Transverse colon (tissue), 3 donors: ENCODE data around the gene DEUP1.

Experiments used
- POLR2A ChIP-seq: fragments of 450-650 bp; IDR thresholded peaks from one replicate; pipeline ENCODE4 v1.6.1; 2016; ENCODE audit warnings: antibody characterized with exemption, mild to moderate bottlenecking, moderate library complexity
- TF ChIP-seq, protein P1 (sequence below), 5 experiments: fragments of 200-600 bp in 3 of 5; fragments of 450-650 bp in 2 of 5; sonication (generic) in 3 of 5; IDR thresholded peaks; 1 replicate in 2 of 5; 2 replicates in 3 of 5; pipeline ENCODE4 v1.5.1; 2016 to 2017; ENCODE audit warnings: antibody characterized with exemption in 5 of 5, inconsistent platforms in 3 of 5, mild to moderate bottlenecking in 2 of 5, moderate library complexity in 1 of 5

DNA sequence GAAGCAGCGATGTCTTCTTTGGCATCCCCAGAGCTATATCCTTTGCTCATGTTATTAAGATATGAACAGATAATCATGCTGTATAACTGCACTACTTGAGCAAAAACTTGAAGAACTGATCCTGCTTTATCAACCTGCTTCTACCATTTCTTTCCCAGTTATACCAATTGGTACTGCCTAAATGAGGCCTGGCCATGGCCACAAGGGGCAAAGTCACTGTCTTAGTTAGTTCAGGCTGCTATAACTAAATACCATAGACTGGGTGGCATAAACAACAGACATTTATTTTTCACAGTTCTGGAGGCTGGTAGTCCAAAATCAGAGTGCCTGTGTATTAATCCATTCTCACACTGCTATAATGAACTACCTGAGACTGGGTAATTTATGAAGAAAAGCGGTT lies 37.5 kb downstream of the DEUP1 start:
- TF ChIP-seq POLR2A: no peak
- TF ChIP-seq, protein P1, sequence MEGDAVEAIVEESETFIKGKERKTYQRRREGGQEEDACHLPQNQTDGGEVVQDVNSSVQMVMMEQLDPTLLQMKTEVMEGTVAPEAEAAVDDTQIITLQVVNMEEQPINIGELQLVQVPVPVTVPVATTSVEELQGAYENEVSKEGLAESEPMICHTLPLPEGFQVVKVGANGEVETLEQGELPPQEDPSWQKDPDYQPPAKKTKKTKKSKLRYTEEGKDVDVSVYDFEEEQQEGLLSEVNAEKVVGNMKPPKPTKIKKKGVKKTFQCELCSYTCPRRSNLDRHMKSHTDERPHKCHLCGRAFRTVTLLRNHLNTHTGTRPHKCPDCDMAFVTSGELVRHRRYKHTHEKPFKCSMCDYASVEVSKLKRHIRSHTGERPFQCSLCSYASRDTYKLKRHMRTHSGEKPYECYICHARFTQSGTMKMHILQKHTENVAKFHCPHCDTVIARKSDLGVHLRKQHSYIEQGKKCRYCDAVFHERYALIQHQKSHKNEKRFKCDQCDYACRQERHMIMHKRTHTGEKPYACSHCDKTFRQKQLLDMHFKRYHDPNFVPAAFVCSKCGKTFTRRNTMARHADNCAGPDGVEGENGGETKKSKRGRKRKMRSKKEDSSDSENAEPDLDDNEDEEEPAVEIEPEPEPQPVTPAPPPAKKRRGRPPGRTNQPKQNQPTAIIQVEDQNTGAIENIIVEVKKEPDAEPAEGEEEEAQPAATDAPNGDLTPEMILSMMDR (IDR thresholded peaks at IDR 0.05): no peak
